ENCODE results near the gene POU2AF1.
A peak's percentile ranks its signal among the peaks of the same experiment; 100 is the strongest.

POU2AF1 gene

DNA sequence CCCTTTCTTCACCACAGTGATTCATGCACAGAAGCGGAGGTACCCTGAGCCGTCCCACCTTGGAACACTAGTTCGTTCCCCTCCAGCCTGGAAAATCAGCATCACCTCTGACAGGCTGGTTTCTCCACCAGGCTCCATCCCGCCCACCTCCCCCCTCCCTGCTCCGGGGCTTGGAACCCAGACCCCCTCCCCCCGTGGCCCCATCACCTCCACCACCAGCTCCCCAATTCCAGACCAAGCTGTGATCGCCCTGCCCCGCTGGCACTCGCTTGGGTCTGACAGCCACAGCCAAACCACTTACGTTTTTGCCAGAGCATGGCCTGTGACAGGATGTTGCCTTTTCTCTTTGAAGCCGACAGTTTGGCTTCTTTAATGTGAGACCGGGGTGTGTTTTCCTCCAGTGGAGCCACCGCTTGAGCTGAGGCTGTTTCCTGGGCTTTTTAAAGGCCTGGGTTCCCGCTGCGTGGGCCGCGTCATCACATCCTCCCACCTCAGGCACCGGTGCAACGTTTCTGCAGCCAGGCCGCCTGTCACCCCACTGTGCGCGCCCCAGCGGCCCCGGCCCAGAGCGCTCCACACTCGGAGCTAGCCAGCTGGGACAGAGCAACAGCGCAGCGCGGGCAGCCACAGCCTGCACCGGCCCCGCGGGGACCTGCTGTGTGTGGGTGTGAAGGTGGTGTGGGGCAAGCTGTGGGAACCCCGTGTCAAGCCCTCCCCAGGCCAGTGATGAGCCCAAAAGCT lies at the start of gene POU2AF1:
POU2AF1 (minus strand) TSS at position 415 of the 741 bp plus-strand sequence; CDS start at position 317, 98 bp downstream.
- peak; percentile 71 for DNase-seq (ENCODE audit: low spot score)

- DNase-seq (ENCODE audit: low spot score): no peak
These were observed 49.2 kb upstream of the POU2AF1 start for GRCh38 chr11:111428113-111428876.

DNA sequence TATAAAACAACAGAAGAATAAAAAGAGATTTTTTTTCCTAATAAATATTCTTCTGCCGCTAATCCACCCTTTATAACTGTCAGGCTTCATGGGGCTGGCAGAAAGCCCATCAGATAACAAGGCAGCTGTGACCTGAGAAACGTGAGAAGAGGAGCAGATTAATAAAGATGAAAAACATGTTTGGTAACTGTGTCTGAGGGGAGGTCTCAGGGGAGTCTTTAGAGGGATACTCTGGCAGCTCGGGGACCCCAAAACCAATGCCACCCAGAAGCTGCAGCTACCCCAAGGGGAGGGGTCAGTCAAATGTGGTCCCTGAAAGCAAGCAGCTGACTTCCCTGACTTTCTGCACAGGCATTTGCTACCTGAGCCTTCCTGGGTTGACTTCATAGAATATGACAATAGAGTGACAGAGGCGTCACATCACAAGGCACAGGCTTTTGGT lies 48.4 kb upstream of the POU2AF1 start:
- DNase-seq (ENCODE audit: low spot score): no peak

- no peak for DNase-seq (ENCODE audit: low spot score)
These were observed 47.5 kb upstream of the POU2AF1 start for GRCh38 chr11:111426617-111427016.

- no peak for DNase-seq (ENCODE audit: low spot score)
These were observed 44.2 kb upstream of the POU2AF1 start for GRCh38 chr11:111423250-111423615.

DNA sequence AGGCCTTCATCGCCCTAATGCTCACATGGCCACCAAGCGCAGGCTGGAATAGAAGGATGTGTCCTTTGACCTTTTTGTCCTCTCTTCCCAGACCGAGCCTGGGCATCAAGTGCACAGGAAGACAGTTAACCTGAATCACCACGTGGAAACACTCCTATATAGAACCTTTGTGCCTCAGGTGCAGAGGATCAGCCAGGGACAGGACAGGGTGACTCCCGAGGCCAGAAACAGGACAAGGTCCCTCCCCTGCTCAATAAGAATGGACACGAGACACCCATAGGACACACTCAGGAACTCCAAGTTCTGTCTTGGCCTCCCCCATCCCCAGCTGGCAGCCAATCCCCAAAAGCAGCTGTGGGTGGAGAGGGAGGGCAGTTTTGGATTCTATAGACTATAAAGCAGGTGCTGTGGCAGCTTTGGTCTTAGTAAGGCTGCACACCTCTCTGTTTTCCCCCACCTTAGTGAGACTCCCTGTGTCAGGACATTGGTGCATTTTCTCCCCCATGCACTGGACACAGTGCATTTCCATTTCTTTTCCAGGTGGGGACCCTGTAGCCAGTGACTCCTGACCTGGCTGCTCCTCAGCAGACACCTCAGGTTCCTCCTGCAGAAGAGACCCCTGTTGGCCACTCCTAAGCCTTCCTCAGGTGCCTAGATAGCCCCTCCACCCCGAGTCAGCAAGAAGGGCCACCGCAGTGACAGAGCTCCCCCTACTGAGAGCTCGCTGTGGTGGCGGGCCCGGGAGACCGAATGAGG lies 43.6 kb upstream of the POU2AF1 start:
- peak; percentile 56 for DNase-seq (ENCODE audit: low spot score)

GRCh38 chr11:111421251-111421650 lies 42.2 kb upstream of the POU2AF1 start:
- DNase-seq (ENCODE audit: low spot score): no peak

DNA sequence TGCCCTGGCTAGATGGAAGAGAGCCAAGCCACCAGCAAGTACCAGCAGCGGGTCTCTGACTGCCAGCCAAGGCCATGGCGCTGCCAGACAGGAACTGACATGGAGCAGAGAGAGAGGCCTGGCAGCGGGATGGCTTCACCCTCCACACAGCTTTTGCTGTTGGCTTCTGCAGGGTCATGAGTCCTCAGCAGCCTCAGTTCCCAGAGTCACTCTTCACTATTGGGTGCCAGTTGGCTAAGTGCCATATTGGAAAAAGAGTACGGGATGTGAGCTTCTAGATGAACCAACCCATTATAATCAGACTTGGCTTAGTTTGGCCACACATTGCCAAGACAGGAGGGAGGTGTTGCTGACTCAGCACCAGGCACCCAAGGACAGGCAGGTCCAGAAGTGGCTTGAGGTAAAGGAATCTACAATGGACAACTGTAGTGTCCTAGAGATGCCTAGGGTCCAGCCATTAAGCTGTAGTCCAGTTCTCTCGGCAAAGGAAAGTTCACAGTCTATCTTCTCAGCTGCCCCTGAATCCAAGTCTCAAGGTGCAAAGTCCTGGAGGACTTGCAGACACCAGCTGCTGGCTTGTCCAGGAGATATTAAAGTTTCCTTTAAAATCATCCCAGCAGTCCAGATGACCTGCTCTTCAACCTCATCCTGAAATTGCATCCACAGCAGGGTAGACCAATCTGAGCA lies 40.7 kb upstream of the POU2AF1 start:
- DNase-seq (ENCODE audit: low spot score): no peak

DNA sequence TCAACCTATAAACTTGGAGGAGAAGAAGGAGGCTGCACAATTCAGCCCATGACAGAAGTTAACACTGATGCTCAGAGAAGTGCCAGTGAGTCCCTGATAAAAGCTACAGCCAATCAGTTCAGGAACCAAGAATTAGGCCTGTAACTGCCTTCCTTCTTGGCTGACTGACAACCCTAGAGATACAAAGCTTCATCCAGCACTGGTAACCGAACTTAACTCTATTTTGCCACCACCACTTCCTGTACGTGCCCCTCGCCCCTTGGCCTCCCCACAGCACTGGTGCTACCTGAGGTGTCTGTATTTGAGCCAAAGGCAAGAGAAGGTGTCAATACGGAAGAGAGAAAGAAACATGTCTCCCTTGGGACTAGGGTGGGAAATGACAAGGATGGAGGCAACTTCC lies 40.1 kb upstream of the POU2AF1 start:
- DNase-seq (ENCODE audit: low spot score): no peak

DNA sequence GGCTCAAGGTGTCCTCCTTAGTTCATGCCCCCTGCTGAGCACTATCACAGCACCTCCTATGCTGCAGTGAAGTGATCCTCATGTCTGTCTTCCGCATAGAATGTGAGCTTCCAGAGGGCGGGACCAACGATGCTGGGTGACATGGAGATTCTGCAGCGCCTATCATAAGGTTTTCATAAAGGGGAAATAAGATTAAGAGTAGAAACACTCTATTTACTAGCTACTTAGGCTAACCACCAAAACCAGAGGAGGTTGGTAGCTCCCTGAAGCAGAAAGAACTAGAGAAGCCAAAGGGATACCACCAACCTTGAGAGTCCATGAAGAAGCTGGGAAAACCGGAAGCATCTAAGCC lies 39.3 kb upstream of the POU2AF1 start:
- no peak for DNase-seq (ENCODE audit: low spot score)

GRCh38 chr11:111417766-111418435 lies 38.8 kb upstream of the POU2AF1 start:
- no peak for DNase-seq (ENCODE audit: low spot score)

DNA sequence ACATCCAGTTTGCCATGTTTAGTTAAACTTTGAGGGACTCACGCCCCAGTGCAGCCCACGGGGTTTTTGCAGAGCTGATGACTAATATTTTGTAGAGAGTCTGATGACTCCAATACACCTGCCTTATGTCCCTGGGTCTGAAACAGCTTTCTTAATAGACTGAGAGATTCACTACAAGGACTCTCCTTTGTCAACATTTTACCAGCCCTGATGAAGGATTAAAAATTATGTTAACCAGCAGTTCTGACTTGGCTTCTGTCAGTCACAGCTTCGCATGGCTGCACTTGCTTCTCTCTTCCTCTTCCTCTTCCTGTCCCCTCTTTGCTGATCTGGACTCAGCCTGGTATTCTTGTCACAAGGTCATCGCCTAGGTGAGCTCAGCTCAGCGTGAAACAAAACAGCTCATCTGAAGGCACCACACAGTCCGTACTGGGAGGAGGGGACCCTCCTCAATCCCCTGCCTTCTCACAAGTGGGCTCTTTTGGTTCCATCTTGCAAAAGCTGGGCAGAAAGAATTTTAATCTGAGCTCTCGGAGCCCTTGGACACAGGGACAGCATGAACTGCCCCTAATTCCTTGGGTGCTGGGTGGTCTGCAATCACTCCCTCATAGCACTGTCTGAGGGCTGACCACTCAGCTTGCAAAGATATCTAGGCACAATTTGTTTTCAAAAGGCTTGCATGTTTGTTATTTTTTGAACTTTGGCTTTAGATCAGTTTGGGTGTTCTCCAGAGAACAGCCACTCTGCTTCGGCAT lies 38.1 kb upstream of the POU2AF1 start:
- DNase-seq (ENCODE audit: low spot score): no peak

DNA sequence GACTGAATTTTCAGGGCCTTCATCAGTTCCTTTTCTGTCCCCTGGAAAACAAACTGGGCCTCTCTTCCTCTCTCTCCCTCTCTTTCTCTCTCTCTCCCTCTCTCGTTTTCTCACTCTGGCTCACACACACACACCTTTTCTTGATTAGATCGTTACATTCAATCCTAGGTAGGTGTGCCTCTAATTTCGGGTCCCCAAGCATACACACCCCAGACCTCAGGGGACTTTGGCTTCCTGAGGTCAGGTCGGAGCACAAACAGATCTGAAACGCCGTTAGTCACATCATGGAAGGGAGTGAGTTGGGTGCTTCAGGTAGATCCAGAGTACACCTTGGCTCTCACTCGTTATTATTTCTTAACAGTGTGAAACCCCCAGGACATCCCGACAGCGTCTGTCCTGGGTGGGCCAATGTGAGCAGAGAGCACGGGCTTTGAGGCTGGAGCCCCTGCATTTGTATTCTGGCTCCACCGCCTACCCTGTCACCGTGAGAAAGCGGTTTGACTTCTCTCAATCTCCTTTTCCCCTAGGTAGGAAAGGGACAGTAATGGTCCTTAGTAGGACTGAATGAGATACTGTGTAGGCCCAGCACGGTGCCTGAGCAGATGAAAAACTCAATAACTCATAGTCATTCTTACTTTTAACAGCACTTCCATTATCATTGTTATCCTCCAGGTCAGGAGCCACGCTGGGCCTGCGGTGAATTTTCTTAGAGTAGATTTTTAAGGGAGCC lies 37.3 kb upstream of the POU2AF1 start:
- no peak for DNase-seq (ENCODE audit: low spot score)

DNA sequence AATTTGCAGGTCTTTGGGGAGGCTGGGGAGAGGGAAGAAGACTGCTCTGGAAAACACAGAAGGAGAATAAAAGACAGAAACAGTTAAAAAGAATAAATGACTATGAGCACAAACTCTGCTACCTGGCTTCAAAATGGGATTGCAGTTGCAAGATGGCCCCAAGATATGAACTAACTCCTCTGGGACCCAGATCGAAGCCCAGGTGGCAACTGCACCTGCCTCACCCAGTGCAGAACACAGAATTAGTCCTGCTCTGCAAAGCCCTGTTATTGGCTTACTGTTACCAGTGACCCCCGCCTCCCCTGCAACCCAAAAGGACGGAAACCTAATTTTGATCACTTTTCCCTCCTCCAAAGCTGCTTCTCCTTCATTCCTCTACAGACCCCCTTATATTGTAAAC lies 35.9 kb upstream of the POU2AF1 start:
- DNase-seq (ENCODE audit: low spot score): no peak

GRCh38 chr11:111414267-111414931 lies 35.3 kb upstream of the POU2AF1 start:
- DNase-seq (ENCODE audit: low spot score): no peak

GRCh38 chr11:111413849-111414248 lies 34.8 kb upstream of the POU2AF1 start:
- DNase-seq (ENCODE audit: low spot score): no peak

- no peak for DNase-seq (ENCODE audit: low spot score)
These were observed 33.2 kb upstream of the POU2AF1 start for GRCh38 chr11:111412293-111412692.

DNA sequence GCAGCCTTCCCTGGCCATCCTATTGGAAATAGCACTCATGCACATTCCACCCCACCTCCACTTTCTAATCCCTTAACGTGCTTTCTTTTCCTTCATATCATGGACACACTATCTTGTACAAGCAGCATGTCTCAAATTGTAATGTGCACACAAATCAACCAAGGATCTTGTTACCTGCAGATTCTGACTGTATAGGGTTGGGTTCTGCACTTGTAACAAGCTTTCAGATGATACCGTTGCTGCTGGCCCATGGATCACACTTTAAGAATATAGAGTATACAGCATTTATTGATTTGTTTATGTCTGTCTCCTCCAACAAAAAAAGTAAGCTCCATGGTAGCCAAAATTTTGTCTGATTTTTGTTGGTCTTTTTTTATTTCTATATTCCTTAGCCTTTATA lies 32.4 kb upstream of the POU2AF1 start:
- no peak for DNase-seq (ENCODE audit: low spot score)

DNA sequence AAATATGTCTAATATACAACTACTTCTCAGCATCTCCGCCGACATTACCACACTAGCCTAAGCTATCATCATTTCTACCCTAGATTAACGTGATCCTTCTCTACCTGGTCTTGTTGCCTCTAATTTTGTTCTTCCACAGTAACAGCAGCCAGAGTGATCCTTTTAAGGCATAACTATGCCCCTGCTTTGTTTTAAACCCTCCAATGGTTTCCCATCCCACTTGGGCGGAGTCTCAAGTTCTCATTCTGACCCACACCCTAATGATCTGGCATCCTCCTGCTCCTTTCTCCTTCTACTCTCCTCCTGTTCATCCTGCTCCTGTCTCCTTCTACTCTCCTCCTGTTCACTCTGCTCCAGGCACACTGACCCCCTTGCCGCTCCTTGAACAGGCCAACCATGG lies 31.9 kb upstream of the POU2AF1 start:
- DNase-seq (ENCODE audit: low spot score): no peak

DNA sequence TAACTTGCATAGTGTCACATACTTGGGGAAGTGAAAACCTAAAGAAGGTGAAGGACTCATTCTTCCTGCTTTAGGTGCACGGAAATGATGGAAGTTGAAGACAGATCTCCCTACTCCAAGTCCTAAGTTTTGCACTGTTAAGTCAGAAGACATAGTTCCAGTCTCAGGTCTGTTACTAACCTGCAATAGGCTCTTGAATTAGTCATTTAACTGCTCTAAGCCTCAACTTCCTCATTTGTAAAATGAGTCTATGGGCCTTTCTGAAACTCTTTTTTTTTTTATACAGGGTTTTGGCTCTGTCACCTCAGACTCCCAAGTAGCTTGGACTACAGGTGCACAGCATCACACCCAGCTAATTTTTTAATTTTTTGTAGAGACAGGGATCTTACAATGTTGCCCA lies 30.8 kb upstream of the POU2AF1 start:
- no peak for DNase-seq (ENCODE audit: low spot score)

Measured in activated CD4-positive, alpha-beta T cell treated with anti-CD3 and anti-CD28 coated beads, Interleukin-2, Interleukin-4, amounts not matched to agents 100 ng/mL and 50 ng/mL, durations not matched to agents 16 hours and 8 hours (primary cell).